Measurements from ENCODE around the gene ZBTB20. TPM values are rescaled to one million over a fixed set of nuclear protein-coding genes. Genes with fewer than 3 reads are reported as not detected.

ZBTB20 gene
- total RNA-seq, 1 experiment from 2014 or later: 2.5 TPM

GRCh38 chr3:115021061-115021460 is 126.0 kb downstream of the ZBTB20 start:
- no peak for DNase-seq (ENCODE audit: low read depth)

GRCh38 chr3:115019900-115020299 is 127.2 kb downstream of the ZBTB20 start:
- no peak for DNase-seq (ENCODE audit: low read depth)

GRCh38 chr3:115018694-115019093 is 128.4 kb downstream of the ZBTB20 start:
- no peak for DNase-seq (ENCODE audit: low read depth)

GRCh38 chr3:115007966-115008365 is 139.1 kb downstream of the ZBTB20 start:
- DNase-seq (ENCODE audit: low read depth): no peak

- no peak for DNase-seq (ENCODE audit: low read depth)
Measured at GRCh38 chr3:115004201-115005140, 142.6 kb downstream of the ZBTB20 start.

GRCh38 chr3:114998971-114999579 is 148.0 kb downstream of the ZBTB20 start:
- DNase-seq (ENCODE audit: low read depth): no peak

GRCh38 chr3:114994554-114995341 is 152.3 kb downstream of the ZBTB20 start:
- DNase-seq (ENCODE audit: low read depth): no peak

- DNase-seq (ENCODE audit: low read depth): no peak
Measured at GRCh38 chr3:114985776-114986175, 161.3 kb downstream of the ZBTB20 start.

GRCh38 chr3:114983248-114983647 is 163.8 kb downstream of the ZBTB20 start:
- no peak for DNase-seq (ENCODE audit: low read depth)

GRCh38 chr3:114974387-114974786 is 172.7 kb downstream of the ZBTB20 start:
- DNase-seq (ENCODE audit: low read depth): no peak

GRCh38 chr3:114973536-114973935 is 173.6 kb downstream of the ZBTB20 start:
- no peak for DNase-seq (ENCODE audit: low read depth)

GRCh38 chr3:114967168-114967567 is 179.9 kb downstream of the ZBTB20 start:
- DNase-seq (ENCODE audit: low read depth): no peak

GRCh38 chr3:114962189-114962588 is 184.9 kb downstream of the ZBTB20 start:
- no peak for DNase-seq (ENCODE audit: low read depth)

GRCh38 chr3:114958930-114959329 is 188.2 kb downstream of the ZBTB20 start:
- DNase-seq (ENCODE audit: low read depth): no peak

GRCh38 chr3:114953800-114954199 is 193.3 kb downstream of the ZBTB20 start:
- DNase-seq (ENCODE audit: low read depth): no peak

GRCh38 chr3:114953215-114953799 is 193.8 kb downstream of the ZBTB20 start:
- DNase-seq (ENCODE audit: low read depth): no peak

- no peak for DNase-seq (ENCODE audit: low read depth)
Measured at GRCh38 chr3:114942773-114943172, 204.3 kb downstream of the ZBTB20 start.

GRCh38 chr3:114941626-114942309 is 205.3 kb downstream of the ZBTB20 start:
- no peak for DNase-seq (ENCODE audit: low read depth)

- no peak for DNase-seq (ENCODE audit: low read depth)
Measured at GRCh38 chr3:114939920-114940319, 207.2 kb downstream of the ZBTB20 start.

GRCh38 chr3:114933407-114933806 is 213.7 kb downstream of the ZBTB20 start:
- no peak for DNase-seq (ENCODE audit: low read depth)

Measured in Daoy (cell line).